ENCODE results near the gene NPPB. TPM values are rescaled to one million over a fixed set of nuclear protein-coding genes. Genes with fewer than 3 reads are reported as not detected.

NPPB gene
- total RNA-seq, 1 experiment from 2014 or later: not detected

GRCh38 chr1:11882814-11883538 is 24.2 kb upstream of the NPPB start:
- POLR2A ChIA-PET: interaction anchor here (1.0 kb wide), 1 partner anchor 25 kb away, joined by 3 read pairs; no protein-coding TSS in a partner anchor
- peak; percentile 66 for DNase-seq (ENCODE audit: low spot score)
- peak; percentile 84 for ATAC-seq
- Mint-ChIP-seq H3K27ac (peak overlapping the region; percentile 58; the same call in 1 of the 2 replicates), H3K9me3 (peaks cover 11% of the 10 kb centered on the region), H3K4me1 (peaks cover 8% of the 10 kb centered on the region), H3K36me3 (no peaks in the 10 kb centered on the region), H3K4me3 (no peak overlapping the region), H3K27me3 (ENCODE audit: low read depth) (no peaks in the 10 kb centered on the region)
- TF ChIP-seq FOXP1 (CRISPR knock-in tag; IDR thresholded peaks at IDR 0.05; ENCODE audit: borderline replicate concordance): no peak
- no peak for TF ChIP-seq TEAD1 (CRISPR knock-in tag; IDR thresholded peaks at IDR 0.05)
- TF ChIP-seq ZNF425 (CRISPR knock-in tag; conservative IDR thresholded peaks at IDR 0.05): no peak
- peak; percentile 50; the same call in 1 of the 2 replicates for TF ChIP-seq MAX (CRISPR knock-in tag; IDR thresholded peaks at IDR 0.05)
- no peak for TF ChIP-seq NR1H2 (CRISPR knock-in tag; IDR thresholded peaks at IDR 0.05)
- peak; percentile 80; the same call in 1 of the 2 replicates for TF ChIP-seq TEAD4 (CRISPR knock-in tag; IDR thresholded peaks at IDR 0.05)
- no peak for TF ChIP-seq SP1 (CRISPR knock-in tag; conservative IDR thresholded peaks at IDR 0.05)
- TF ChIP-seq GRHL2 (CRISPR knock-in tag; IDR thresholded peaks at IDR 0.05; ENCODE audit: insufficient replicate concordance, severe bottlenecking): no peak
- no peak for TF ChIP-seq ZNF396 (CRISPR knock-in tag; IDR thresholded peaks at IDR 0.05; ENCODE audit: borderline replicate concordance)
- no peak for TF ChIP-seq SOX15 (CRISPR knock-in tag; IDR thresholded peaks at IDR 0.05)
- no peak for TF ChIP-seq E2F4 (CRISPR knock-in tag; IDR thresholded peaks at IDR 0.05; ENCODE audit: borderline replicate concordance, low read depth)
- TF ChIP-seq USF2 (CRISPR knock-in tag; IDR thresholded peaks at IDR 0.05): no peak
- TF ChIP-seq PREB (CRISPR knock-in tag; IDR thresholded peaks at IDR 0.05; ENCODE audit: borderline replicate concordance): no peak
- no peak for TF ChIP-seq E2F1 (CRISPR knock-in tag; IDR thresholded peaks at IDR 0.05)
- no peak for TF ChIP-seq RORB (CRISPR knock-in tag; IDR thresholded peaks at IDR 0.05)
- TF ChIP-seq KAT7 (CRISPR knock-in tag; IDR thresholded peaks at IDR 0.05; ENCODE audit: borderline replicate concordance): no peak
- TF ChIP-seq NR3C1 (CRISPR knock-in tag; conservative IDR thresholded peaks at IDR 0.05; ENCODE audit: low read depth): no peak
- TF ChIP-seq USF1 (CRISPR knock-in tag; IDR thresholded peaks at IDR 0.05): peak; percentile 75
- TF ChIP-seq ZNF423 (CRISPR knock-in tag; IDR thresholded peaks at IDR 0.05): 0 out of 2 replicates have a peak, but pooled peaks have one; percentile 13
- TF ChIP-seq CREB1 (CRISPR knock-in tag; IDR thresholded peaks at IDR 0.05): no peak
- no peak for TF ChIP-seq ZNF219 (CRISPR knock-in tag; IDR thresholded peaks at IDR 0.05; ENCODE audit: borderline replicate concordance)
- no peak for TF ChIP-seq ZNF671 (CRISPR knock-in tag; IDR thresholded peaks at IDR 0.05)
- TF ChIP-seq ETV6 (CRISPR knock-in tag; IDR thresholded peaks at IDR 0.05): no peak
- no peak for TF ChIP-seq ZBTB21 (CRISPR knock-in tag; IDR thresholded peaks at IDR 0.05; ENCODE audit: borderline replicate concordance)
- no peak for TF ChIP-seq TP53 (CRISPR knock-in tag; IDR thresholded peaks at IDR 0.05)
- no peak for TF ChIP-seq TCF7 (CRISPR knock-in tag; IDR thresholded peaks at IDR 0.05; ENCODE audit: low read depth)
- no peak for TF ChIP-seq ZNF281 (CRISPR knock-in tag; IDR thresholded peaks at IDR 0.05)
- CTCF ChIA-PET: interaction anchor here (1.0 to 2.1 kb wide), 5 partner anchors 10 to 44 kb away, joined by 3 to 11 read pairs (median 4); no protein-coding TSS in a partner anchor

Measured in WTC11 (cell line).